Left ventricle myocardium superior (tissue), 1 donor: ENCODE data around the gene RMND5A. TPM values are rescaled to one million over a fixed set of nuclear protein-coding genes. Genes with fewer than 3 reads are reported as not detected.

Source experiments
- ATAC-seq: fragments of 200-7000 bp; cut with Tn5 transposase; one replicate; pipeline ENCODE4 v1.9.1; 2020; ENCODE audit warnings: mild to moderate bottlenecking, moderate library complexity
- DNase-seq: peaks from one replicate; pipeline ENCODE4 v3.0.0-alpha.2; 2020
- intact Hi-C: fragments of 100-400 bp; cut with micrococcal nuclease; formaldehyde crosslinking; loops from one replicate; pipeline ENCODE4 v1.11.0; 2022
- total RNA-seq: library from RNA; stranded (reverse); fragmentation: NEBNext Ultra II Directional; extraction: Animal tissue kit (Norgen Biotek cat#: 25700); gene quantifications from one replicate; pipeline ENCODE4 v1.2.1, GENCODE V29; 2021
- donor health status: DM: no; HTN: yes; CAD: no; lungs with severe emphysema.

The RMND5A gene
- total RNA-seq, 1 donor from 2014 or later, result 114 TPM

DNA sequence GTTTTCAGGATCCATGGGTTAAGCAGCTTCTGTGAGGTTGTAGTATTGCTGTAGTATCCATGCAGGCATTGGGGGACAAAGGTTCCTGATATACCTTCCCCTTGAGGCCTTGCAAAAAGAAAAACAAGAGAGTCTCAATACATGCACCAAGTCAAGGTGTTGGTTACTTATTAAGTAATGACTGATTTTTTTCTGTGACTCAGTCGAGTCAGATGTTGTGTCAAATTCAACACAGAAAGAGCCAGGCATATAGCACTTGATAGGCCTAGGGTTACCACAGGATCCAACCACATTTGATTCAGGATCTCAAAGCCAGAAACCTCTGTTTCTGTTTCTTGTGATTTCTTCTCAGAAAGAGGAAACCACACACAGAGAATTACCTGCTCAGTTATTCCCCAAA is 95.5 kb downstream of the RMND5A start:
- intact Hi-C loops, result no loop called here
- ATAC-seq, result no peak
- DNase-seq, result no peak

DNA sequence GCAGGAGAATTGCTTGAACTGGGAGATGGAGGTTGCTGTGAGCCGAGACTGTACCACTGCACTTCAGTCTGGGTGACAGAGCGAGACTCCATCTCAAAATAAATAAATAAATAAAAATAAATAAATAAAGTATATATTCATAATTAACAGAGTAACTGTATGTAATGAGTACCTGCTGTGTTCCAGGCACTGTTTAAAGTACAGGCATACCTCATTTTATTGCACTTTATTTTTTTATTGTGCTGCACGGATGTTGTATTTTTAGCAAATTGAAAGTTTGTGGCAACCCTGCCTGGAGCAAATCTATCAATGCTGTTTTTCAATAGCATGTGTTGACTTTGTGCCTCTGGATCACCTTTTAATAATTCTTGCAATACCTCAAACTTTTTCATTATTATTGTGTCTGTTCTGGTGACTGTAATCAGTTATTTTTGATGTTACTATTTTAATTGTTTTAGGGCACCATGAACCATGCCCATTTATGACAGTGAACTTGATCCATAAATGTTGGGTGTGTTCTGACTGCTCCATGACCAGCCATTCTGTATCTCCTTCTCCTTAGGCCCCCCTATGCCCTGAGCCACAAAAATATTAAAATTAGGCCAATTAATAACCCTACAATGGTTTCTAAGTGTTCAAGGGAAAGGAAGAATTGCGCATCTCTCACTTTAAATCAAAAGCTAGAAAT is 98.2 kb downstream of the RMND5A start:
- ATAC-seq, result no peak
- intact Hi-C loops, result no loop called here
- no peak for DNase-seq

DNA sequence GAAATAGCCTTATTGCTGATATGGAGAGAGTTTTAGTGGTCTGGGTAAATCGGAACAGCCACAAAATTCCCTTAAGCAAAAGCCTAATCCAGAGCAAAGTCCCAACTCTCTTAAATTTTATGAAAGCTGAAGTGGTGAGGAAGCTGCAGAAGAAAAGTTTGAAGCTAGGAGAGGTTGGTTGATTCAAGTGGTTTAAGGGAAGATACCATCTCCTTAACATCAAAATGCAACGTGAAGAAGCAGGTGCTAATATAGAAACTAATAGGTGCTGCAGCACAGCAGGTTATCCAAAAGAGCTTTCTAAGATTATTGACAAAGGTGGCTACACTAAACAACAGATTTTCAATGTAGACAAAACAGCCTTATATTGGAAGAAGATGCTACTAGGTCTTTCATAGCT is 98.9 kb downstream of the RMND5A start:
- no peak for DNase-seq
- no peak for ATAC-seq
- intact Hi-C loops, result no loop called here

DNA sequence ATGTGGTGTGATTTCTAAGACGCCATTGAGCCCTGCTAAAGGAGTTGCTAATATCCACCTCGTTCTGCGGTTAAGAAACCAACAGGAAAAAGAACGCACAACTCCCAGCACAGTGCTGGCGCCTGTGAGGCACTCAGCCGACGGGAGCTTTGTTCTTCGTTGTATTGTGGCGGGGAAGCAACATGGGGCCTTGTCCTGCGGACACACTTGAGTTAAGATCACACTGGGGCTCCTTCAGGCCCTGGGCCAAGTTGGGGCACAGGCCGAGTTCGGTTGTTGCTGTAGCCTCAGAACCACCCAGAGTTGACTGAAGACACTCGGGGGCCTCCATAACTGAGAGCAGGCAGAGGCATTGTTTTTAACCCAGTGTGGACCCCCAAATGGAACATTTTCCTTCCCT is 101.2 kb downstream of the RMND5A start:
- no peak for ATAC-seq
- intact Hi-C loops, result no loop called here
- no peak for DNase-seq

DNA sequence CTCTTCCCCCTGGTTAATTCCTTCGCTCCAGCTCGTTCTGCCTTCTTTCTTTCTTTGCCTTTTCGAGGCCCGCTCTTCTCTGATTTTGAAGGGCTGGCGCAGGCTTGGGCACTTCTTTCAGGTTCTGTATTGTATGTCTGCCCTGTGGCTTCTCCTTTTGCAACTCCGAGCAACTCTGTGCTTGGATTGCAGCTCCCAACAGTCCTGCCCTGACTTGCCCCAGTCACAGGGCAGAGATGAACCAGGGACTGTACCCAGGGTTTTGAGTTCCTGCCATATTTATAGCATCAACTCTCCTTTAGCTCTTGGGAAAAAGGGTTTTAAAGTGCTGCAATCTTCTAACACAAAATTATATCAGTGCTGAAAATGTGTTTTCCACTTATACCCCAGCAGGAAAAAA is 101.8 kb downstream of the RMND5A start:
- no peak for DNase-seq
- intact Hi-C loops, result no loop called here
- ATAC-seq, result no peak

DNA sequence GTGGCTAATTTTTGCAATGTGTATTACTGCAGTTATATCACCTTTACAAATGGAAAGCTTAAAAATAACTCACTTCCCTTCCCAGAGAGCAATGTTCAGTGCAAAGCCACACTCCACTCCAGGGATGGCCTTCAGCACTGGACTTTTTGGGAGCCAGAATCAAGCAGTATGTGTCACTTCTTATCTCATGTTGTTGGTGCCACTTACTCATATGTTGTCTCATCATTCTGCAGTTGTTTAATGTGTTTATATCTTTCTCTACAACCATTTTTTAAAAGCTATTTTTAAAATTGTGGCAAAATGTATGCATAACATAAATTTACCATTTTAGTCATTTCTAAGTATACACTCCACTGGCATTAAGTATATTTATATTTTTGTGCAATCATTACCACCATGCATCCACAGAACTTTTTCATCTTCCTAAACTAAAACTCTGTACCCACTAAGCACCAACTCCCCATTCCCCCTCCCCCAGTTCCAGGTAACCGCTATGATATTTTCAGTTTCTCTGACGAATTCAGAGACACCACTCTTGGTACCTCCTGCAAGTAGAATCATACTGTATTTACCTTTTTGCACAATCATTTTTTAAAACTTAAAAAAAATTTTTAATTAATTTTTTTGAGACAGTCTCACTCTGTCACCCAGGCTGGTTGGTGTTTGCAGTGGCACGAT is 102.7 kb downstream of the RMND5A start:
- intact Hi-C loops, result no loop called here
- ATAC-seq (no peak), DNase-seq (no peak)

DNA sequence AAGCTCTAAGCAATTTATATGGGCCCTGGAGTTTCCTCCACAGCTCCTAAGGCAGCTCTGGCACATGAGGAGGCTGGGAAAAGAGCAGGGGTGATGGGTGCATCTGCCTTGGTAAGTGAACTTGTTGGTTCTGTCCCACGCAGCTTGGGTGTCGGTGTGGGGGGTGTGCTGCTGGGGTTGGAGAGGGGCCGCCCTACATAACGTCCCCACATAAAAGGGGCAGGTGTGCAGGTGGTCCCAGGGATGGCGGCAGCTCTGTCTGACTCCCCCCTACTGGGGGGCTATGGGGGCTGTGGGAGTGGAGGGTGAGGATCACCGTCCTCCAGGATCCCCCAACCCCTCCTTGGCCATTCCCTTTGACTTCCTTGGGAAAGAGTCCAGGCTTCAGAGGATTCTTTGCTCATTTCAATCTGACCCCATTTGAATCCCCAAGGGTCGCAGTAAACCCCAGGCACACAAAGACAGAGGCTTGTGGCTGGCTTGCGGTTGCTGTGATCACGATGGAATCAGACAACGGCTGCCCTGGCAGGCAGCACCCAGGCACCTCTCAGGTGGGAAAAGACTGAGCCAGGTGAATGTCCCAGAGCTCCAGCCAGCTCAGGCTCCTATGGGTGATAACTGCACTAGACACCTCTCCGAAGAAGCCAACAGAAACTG is 105.1 kb downstream of the RMND5A start:
- intact Hi-C loops, result no loop called here
- ATAC-seq, result no peak
- DNase-seq, result no peak

DNA sequence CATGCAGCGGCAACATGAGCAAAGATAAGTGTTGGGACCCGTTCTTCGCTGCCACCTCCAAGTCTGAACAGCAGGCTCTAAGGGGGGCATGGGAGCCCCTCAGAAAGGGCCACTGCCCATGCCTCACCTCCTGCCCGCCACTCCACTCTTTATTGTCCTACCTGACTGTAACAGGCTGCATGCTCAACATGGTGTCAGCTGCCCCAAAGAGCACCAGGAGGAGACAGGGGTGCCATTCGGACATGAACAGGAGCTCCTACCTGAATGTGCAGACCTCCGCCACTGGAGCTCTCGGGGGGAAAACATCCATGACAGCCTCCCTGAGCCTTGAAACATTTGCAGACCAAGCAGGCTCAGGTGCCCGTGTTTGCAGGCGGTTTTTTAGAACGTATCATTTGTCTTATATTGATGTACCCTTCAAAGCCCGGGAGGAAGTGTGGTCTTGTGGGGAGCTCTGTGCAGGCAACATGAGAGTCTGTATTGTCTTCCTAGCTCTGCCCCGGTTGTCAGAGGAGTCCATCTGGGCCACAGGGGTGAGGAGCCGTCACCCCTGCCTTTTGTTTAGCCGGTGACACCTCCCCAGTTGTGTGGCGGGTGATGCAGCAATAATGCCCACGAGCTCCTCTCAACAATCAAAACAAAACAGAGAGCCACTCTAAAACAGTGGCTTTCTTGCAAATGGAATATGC is 105.7 kb downstream of the RMND5A start:
- intact Hi-C loops, result no loop called here
- no peak for DNase-seq
- ATAC-seq, result no peak

DNA sequence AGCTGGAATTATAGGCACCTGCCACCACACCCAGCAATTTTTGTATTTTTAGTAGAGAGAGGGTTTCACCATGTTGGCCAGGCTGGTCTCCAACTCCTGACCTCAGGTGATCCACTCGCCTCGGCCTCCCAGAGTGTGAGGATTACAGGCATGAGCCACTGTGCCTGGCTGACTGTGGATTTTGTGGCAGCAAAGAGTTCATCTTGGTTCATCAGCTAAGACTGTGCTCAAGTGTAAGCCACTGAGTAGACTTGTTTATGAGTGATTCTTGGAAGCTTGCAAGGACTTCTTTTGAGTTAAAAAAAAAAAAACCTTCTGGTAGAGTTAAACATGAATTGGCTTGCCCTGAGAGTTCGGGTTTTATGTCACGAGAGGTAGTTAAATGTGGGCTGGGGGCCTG is 106.9 kb downstream of the RMND5A start:
- ATAC-seq, result no peak
- no peak for DNase-seq
- intact Hi-C loops, result no loop called here

Other genes starting within 250 kb of the RMND5A start
- gene CHMP3, start 156.8 kb upstream of the RMND5A start, total RNA-seq, result 184 TPM
- 53.9 TPM for gene RNF103, start 96.4 kb upstream of the RMND5A start, total RNA-seq
- 1.5 TPM for gene CD8A, start 70.6 kb downstream of the RMND5A start, total RNA-seq
- 1.2 TPM for gene CD8B, start 141.6 kb downstream of the RMND5A start, total RNA-seq
- not detected for gene RGPD1, start 221.8 kb downstream of the RMND5A start, total RNA-seq